ENCODE data around the gene MAP3K20.
"Not testable (repeated sequence)": the region's sequence is repeated elsewhere in the genome, so short reads cannot be mapped to it uniquely, and the experiment has no call there.

Gene MAP3K20

DNA sequence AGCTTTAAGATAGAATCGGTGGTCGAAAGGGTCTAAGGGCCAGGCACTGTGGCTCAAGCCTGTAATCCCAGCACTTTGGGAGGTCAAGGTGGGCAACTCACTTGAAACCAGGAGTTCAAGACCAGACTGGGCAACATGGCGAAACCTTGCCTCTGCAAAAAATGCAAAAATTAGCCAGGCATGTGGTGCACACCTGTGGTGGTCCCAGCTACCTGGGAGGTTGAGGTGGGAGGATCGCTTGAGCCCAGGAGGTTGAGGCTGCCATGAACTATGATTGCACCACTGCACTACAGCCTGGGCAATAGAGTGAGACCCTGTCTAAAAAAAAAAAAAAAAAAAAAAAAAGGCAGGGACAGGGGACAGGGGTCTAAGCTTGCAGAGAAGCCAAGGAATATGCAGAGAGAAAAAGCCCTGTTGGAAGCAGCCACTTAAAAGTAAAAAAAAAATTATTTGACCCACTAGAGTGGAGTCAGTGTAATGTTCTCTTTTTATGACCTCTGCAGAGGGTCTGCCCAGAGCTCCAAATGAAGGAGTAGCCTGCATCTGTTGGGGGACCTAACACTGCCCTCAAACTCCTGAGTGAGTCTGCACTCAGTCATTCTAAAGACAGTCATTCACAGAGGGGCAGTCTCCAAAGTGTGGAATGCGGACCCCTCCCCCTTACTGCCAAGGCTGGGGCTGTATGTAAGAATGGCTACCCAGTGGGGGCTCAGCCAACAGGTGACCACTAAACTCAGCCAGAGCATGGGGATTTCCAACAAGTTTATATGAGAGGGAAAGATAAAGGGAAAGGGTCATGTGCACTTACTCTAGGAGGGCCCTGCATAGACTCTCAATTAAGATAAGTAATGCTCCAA, 160.5 kb downstream of the MAP3K20 start:
- DNase-seq (ENCODE audit: low spot score) = no peak

GRCh38 chr2:173238385-173238784, 162.7 kb downstream of the MAP3K20 start:
- DNase-seq (ENCODE audit: low spot score) = no peak

DNA sequence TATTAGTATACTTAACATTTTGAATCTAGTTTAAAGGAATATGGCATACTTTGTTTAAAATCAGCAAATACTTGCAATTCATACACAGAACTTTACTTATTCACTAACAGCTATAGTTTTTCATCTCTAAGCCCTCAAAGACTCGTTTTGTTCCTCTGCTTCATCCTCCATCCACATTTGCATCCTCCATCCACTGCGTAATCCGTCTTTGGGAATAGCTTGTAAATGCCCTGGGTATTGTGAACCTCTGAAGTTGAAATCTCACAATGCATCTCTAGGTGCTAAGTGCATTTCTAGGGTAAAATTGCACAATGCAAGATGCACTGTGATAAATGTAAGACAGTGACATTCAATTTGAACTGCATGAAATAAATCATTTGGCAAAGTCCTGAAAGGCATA, 163.2 kb downstream of the MAP3K20 start:
- DNase-seq (ENCODE audit: low spot score) = no peak

- no peak for DNase-seq (ENCODE audit: low spot score)
Measured at GRCh38 chr2:173239644-173240043, 164.0 kb downstream of the MAP3K20 start.

- DNase-seq (ENCODE audit: low spot score) = no peak
Measured at GRCh38 chr2:173240083-173240482, 164.4 kb downstream of the MAP3K20 start.

- no peak for DNase-seq (ENCODE audit: low spot score)
Measured at GRCh38 chr2:173241643-173242042, 166.0 kb downstream of the MAP3K20 start.

DNA sequence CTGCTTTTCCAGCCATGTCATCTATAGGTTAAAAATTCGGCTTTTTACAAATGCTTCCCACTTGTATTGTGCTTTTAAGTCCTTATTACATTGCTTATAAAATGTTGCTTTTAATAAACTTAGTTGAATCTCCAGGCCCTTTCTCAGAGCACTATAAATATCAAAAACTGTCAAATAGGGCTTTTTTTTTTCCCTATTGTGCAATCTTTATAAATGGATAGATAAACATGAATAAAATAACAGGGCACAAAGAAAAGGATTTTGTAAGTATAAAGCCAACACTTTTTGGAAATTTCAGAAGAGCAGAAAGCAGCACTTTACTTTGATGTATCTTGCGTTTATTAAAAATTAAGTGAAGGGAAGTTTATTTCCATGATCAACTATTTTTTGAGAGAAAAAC, 171.5 kb downstream of the MAP3K20 start:
- no peak for DNase-seq (ENCODE audit: low spot score)

DNA sequence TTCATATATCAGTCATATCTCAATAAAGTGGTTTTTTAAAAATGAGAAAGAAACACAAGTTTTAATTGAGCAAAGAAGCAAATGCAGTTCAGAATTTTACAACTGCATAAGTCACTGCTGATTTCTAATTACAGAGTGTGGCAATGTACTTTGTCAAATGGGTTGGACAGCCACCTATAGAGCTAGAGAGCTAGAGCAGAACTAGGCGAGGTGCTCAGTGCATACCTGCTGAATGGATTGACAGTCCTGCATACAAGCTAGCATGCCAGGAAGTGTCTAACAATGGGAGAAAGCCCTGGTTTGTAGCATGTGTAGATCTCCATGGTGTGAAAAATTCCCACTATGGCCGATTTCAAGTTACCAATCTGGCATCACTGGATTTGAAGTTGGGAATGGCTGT, 172.7 kb downstream of the MAP3K20 start:
- no peak for DNase-seq (ENCODE audit: low spot score)

- DNase-seq (ENCODE audit: low spot score) = no peak
Measured at GRCh38 chr2:173249661-173250641, 174.3 kb downstream of the MAP3K20 start.

DNA sequence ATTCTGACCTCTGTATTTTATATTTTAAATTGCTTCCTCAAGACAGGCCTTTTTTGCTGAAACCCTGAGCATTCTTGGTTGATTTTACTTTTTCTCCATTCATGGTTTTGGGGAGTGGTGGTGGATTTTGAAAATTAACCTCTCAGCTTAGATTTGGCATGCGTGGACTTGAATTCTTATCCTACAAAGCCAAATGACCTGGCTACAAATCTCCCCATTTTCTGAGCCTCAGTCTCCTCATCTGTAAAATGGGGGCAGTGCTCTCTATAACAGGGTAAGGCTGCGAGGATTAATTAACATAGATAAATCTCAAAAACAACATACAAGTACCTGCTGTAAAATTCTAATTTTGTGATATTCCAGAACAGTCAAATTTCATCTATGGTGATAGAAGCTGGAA, 175.6 kb downstream of the MAP3K20 start:
- DNase-seq (ENCODE audit: low spot score) = no peak

- DNase-seq (ENCODE audit: low spot score) = no peak
Measured at GRCh38 chr2:173252581-173252980, 176.9 kb downstream of the MAP3K20 start.

DNA sequence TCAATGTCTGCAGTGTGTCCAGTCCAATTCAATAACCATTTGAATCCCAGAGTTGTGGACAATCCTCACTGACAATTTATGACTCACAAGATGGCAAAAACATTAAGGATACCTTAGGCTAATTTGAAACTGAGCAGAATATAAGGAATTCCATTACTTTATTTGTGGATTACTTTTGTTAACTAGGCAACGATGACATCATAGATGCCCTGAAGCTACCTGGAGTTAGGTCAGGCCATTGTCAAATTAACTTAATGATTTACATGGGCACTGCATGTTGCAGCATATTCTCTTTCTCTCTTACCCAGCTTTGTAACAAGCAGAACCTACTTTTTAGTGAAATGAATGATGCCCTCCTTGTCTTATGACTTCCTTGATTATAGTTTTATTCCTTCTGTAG, 179.0 kb downstream of the MAP3K20 start:
- no peak for DNase-seq (ENCODE audit: low spot score)

GRCh38 chr2:173258701-173259100, 183.1 kb downstream of the MAP3K20 start:
- no peak for DNase-seq (ENCODE audit: low spot score)

GRCh38 chr2:173262356-173262755, 186.7 kb downstream of the MAP3K20 start:
- not testable (repeated sequence) for DNase-seq (ENCODE audit: low spot score)

DNA sequence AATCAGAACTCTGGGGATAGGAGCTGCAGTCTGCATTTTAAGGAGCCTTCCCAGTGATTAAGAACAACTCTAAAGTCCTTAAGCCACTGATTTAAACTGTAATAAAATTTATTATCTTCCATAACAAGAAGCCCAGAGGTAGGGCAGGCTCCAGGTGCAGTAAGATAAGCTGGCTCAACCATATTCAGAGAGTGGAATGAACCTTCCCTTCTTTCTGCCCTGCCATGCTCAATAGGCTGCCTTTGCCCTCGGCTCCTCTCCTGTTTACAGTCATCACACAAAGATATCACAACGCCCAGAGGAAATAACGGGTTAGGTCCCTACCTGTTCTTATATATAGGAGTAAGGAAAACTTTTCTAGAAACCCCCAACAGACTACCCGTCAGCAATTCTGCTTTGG, 188.5 kb downstream of the MAP3K20 start:
- DNase-seq (ENCODE audit: low spot score) = no peak

GRCh38 chr2:173264603-173265366, 189.1 kb downstream of the MAP3K20 start:
- no peak for DNase-seq (ENCODE audit: low spot score)

DNA sequence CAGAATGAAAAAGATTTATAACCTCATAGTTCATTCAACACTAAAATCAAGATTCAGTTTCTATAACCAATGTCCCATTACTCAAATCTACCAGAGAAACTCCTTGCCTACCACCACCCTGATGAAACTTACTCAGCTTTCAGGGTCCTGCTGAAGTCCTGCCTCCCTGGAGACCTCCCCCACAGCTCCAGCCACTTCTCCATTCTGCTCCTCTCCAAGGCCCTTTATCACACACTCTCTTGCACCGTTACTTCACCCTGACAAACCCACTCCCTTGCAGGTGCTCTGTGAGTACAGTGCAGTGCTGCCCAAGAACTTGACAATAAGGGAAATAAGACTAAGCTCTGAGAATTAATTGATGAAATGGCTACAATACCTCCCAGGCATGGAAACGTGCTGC, 195.5 kb downstream of the MAP3K20 start:
- no peak for DNase-seq (ENCODE audit: low spot score)

- DNase-seq (ENCODE audit: low spot score) = no peak
Measured at GRCh38 chr2:173271825-173272224, 196.2 kb downstream of the MAP3K20 start.

DNA sequence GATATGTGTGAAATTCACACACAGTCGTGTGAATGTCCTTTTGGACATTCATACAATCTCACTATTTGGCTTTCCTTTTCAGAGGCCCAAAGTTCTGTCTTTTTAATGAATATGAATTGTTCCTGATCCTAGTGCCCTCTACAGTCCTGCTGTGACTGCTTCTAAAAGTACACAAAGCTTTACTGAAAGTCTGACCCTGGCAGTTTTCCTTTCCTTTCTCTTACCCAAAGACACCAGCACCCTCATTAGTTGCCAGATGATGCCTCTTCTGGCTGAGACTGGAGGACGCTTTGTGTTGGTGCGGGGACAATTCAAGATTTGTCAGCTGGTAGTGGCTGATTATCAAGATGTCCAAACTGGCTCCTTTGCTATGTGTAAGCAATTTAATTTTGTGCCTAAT, 197.2 kb downstream of the MAP3K20 start:
- DNase-seq (ENCODE audit: low spot score) = no peak

GRCh38 chr2:173278794-173279526, 203.3 kb downstream of the MAP3K20 start:
- DNase-seq (ENCODE audit: low spot score) = no peak

DNA sequence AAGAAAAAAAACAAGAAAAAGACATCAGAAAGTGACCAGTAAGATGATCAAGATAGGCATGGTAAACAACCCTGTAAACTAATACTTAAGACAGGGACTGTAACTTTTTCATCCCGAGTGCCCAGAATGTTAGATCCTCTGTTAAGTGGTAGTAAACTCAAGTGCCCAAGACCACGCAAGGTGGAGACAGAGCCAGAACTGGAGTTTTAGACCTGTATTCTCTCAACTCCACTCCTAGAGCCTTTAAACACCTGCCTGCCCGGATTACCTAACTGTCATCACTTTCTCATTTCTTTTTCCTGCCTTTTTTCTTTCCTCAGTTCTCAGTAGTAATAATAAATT, 203.9 kb downstream of the MAP3K20 start:
- DNase-seq (ENCODE audit: low spot score) = no peak

GRCh38 chr2:173280853-173281252, 205.2 kb downstream of the MAP3K20 start:
- no peak for DNase-seq (ENCODE audit: low spot score)

All from LoVo (cell line).